Measurements from ENCODE around the gene LCOR. TPM values are rescaled to one million over a fixed set of nuclear protein-coding genes. Genes with fewer than 3 reads are reported as not detected.

Gene LCOR
- total RNA-seq, 1 donor from 2014 or later: 39.5 TPM

DNA sequence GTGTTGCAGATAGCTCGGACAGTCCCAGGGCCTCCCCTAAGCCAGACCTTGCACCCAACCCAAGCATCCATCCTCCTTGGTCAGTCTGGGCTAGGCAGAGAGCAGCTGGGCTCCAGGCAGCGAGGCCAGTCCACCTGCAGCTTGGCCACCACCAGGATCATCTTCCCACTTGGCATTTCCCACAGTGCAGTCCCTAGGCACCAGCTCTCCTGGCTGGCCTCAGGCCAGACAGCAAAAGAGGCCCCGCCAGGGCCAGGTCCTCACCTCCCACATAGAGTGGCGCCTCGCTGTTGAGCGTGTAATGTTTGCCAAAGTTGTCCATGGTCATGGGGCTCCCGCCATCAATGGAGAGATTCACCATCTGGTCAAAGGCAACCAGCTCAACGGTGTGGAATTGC, 171.7 kb downstream of the LCOR start:
- intact Hi-C loops (cut with DNase I): no loop called here
- Histone ChIP-seq H3K27me3 (no peaks in the 10 kb centered on the region), H3K4me1 (no peaks in the 10 kb centered on the region), H3K36me3 (no peaks in the 10 kb centered on the region), H3K27ac (no peak overlapping the region), H3K4me3 (no peak overlapping the region), H3K9me3 (peaks cover 10% of the 10 kb centered on the region)
- no peak for TF ChIP-seq CTCF (IDR thresholded peaks at IDR 0.05)
- ATAC-seq: no peak
- no peak for DNase-seq

- H3K27me3 ChIP-seq: no peaks in the 10 kb centered on the region
- ATAC-seq (no peak), DNase-seq (no peak)
- H3K4me3 ChIP-seq: no peak overlapping the region
- H3K9me3 ChIP-seq: peaks cover 10% of the 10 kb centered on the region
- intact Hi-C loops (cut with DNase I): no loop called here
- no peaks in the 10 kb centered on the region for H3K4me1 ChIP-seq
- H3K27ac ChIP-seq: no peak overlapping the region
- TF ChIP-seq CTCF (IDR thresholded peaks at IDR 0.05): no peak
- no peaks in the 10 kb centered on the region for H3K36me3 ChIP-seq
Measured at GRCh38 chr10:97004591-97004990, 172.5 kb downstream of the LCOR start.

DNA sequence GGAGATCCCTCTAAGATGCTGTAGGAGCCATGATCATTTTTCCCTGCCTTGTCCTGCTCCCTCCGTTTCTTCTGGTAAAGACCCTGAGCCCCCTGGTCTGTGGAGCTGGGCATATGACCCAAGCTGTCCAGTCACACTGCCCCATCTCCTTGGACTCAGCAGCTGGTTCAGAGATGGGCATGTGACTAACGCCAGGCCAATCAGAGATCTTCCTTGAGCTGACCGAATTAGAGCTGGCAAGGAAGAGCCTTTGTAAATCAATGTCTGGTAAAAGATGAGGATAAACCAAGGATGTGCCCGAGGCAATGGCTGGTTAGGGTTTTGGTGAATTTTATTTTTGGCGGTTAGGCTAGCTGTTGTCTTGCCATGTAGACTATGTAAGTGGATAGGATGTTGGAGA, 173.3 kb downstream of the LCOR start:
- Histone ChIP-seq H3K4me1 (no peaks in the 10 kb centered on the region), H3K4me3 (no peak overlapping the region), H3K36me3 (no peaks in the 10 kb centered on the region), H3K9me3 (peaks cover 10% of the 10 kb centered on the region), H3K27me3 (no peaks in the 10 kb centered on the region), H3K27ac (no peak overlapping the region)
- intact Hi-C loops (cut with DNase I): no loop called here
- ATAC-seq (no peak), DNase-seq (no peak)
- TF ChIP-seq CTCF (IDR thresholded peaks at IDR 0.05): no peak

DNA sequence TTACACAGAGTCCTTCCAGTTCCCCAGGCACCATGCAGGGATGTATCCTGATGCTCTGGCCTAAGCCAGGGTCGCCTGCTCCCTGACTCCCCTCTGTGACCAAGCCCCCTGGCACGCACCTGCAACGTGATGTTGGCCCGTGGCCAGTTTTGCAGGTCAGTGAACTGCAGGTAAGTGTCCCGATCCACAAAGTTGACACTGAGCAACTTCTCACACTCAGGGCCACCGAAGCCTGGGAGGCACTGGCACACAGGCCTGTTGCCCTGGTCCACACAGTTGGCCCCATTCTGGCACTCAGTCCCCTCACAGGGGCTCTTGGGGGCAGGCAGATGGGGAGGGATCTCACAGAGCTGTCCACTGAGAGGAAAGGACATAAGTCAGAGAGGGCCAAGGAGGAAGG, 174.3 kb downstream of the LCOR start:
- H3K27ac ChIP-seq: no peak overlapping the region
- no peak for TF ChIP-seq CTCF (IDR thresholded peaks at IDR 0.05)
- ATAC-seq (no peak), DNase-seq (no peak)
- intact Hi-C loops (cut with DNase I): no loop called here
- no peaks in the 10 kb centered on the region for H3K36me3 ChIP-seq
- no peaks in the 10 kb centered on the region for H3K27me3 ChIP-seq
- H3K4me3 ChIP-seq: no peak overlapping the region
- H3K9me3 ChIP-seq: peaks cover 10% of the 10 kb centered on the region
- no peaks in the 10 kb centered on the region for H3K4me1 ChIP-seq

DNA sequence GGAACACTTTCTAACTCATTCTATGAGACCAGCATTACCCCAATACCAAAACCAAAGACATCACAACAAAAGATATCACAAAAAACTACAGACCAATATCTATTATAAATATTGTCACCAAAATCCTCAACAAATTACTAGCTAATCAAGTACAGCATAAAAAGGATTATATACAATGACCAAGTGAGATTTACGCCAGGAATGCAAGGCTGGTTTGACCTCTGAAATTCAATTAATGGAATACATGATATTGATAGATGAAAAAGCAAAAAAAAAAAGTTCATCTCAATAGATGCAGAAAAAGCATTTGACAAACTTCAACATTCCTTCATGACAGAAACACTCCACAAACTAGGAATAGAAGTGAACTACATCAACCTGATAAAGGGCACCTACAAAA, 175.3 kb downstream of the LCOR start:
- Histone ChIP-seq H3K36me3 (no peaks in the 10 kb centered on the region), H3K27ac (no peak overlapping the region), H3K9me3 (peaks cover 10% of the 10 kb centered on the region), H3K27me3 (no peaks in the 10 kb centered on the region), H3K4me3 (no peak overlapping the region), H3K4me1 (no peaks in the 10 kb centered on the region)
- DNase-seq (no peak), ATAC-seq (no peak)
- no peak for TF ChIP-seq CTCF (IDR thresholded peaks at IDR 0.05)
- intact Hi-C loops (cut with DNase I): no loop called here

GRCh38 chr10:97010695-97011206, 178.7 kb downstream of the LCOR start:
- no peak overlapping the region for H3K27ac ChIP-seq
- ATAC-seq: peak; percentile 58
- DNase-seq: no peak
- H3K27me3 ChIP-seq: no peaks in the 10 kb centered on the region
- H3K36me3 ChIP-seq: no peaks in the 10 kb centered on the region
- H3K4me3 ChIP-seq: no peak overlapping the region
- no peaks in the 10 kb centered on the region for H3K4me1 ChIP-seq
- intact Hi-C loops (cut with DNase I): no loop called here
- H3K9me3 ChIP-seq: peaks cover 10% of the 10 kb centered on the region
- no peak for TF ChIP-seq CTCF (IDR thresholded peaks at IDR 0.05)

All from upper lobe of right lung (tissue), 1 donor.